WTC11 (cell line): Measurements from ENCODE around the gene HBB. TPM values are rescaled to one million over a fixed set of nuclear protein-coding genes. Genes with fewer than 3 reads are reported as not detected.

Experiments
- ATAC-seq: fragments of 200-7000 bp; cut with Tn5 transposase; 2 replicates; pipeline ENCODE4 v1.10.0; 2021; ENCODE audit warnings: mild to moderate bottlenecking, moderate library complexity
- CTCF ChIA-PET: fragments of 300-600 bp; sonication (Branson Sonifier 250); formaldehyde crosslinking; loops from one replicate; lab custom pipeline; 2021; ENCODE audit warnings: antibody characterized with exemption; lab: Charles Lee
- POLR2A ChIA-PET: fragments of 350-600 bp; sonication (Branson Sonifier 250); formaldehyde crosslinking; loops from one replicate; lab custom pipeline; 2021; ENCODE audit warnings: antibody characterized with exemption; lab: Charles Lee
- DNase-seq: peaks from one replicate; pipeline ENCODE4 v3.0.0; 2021; ENCODE audit warnings: low spot score
- H3K27ac Mint-ChIP-seq: 2 replicates; pipeline ENCODE4 v1.8.0; 2021; ENCODE audit warnings: mixed read lengths
- H3K27me3 Mint-ChIP-seq: 2 replicates; pipeline ENCODE4 v1.8.0; 2021; ENCODE audit warnings: low read depth, mild to moderate bottlenecking, moderate library complexity, mixed read lengths
- H3K36me3 Mint-ChIP-seq: 2 replicates; pipeline ENCODE4 v1.8.0; 2021; ENCODE audit warnings: mixed read lengths
- H3K4me1 Mint-ChIP-seq: 2 replicates; pipeline ENCODE4 v1.8.0; 2022; ENCODE audit warnings: mixed read lengths
- H3K4me3 Mint-ChIP-seq: 2 replicates; pipeline ENCODE4 v1.8.0; 2021; ENCODE audit warnings: mild to moderate bottlenecking, moderate library complexity, mixed read lengths
- H3K9me3 Mint-ChIP-seq: 2 replicates; pipeline ENCODE4 v1.8.0; 2021; ENCODE audit warnings: mixed read lengths
- ETV6 ChIP-seq: sonication (generic); formaldehyde crosslinking; IDR thresholded peaks from 2 replicates; pipeline ENCODE4 v1.8.1; 2022; ENCODE audit warnings: mild to moderate bottlenecking, missing genetic modification reagents
- GRHL2 ChIP-seq: fragments of 250-450 bp; sonication (Bioruptor Pico); IDR thresholded peaks from 2 replicates; pipeline ENCODE4 v1.8.0; 2022; ENCODE audit warnings: mild to moderate bottlenecking, moderate library complexity; ENCODE audit not compliant: insufficient replicate concordance, severe bottlenecking
- JUN ChIP-seq: sonication (generic); formaldehyde crosslinking; IDR thresholded peaks from 2 replicates; pipeline ENCODE4 v1.8.0; 2023; ENCODE audit warnings: mild to moderate bottlenecking, missing genetic modification reagents
- RORB ChIP-seq: fragments of 250-450 bp; sonication (Bioruptor Pico); IDR thresholded peaks from 2 replicates; pipeline ENCODE4 v1.9.0; 2021; ENCODE audit warnings: mild to moderate bottlenecking
- SMAD3 ChIP-seq: sonication (generic); formaldehyde crosslinking; IDR thresholded peaks from 2 replicates; pipeline ENCODE4 v1.8.0; 2022; ENCODE audit warnings: missing genetic modification reagents, mild to moderate bottlenecking, borderline replicate concordance
- SOX15 ChIP-seq: fragments of 250-450 bp; sonication (Bioruptor Pico); IDR thresholded peaks from 2 replicates; pipeline ENCODE4 v1.9.0; 2021; ENCODE audit warnings: mild to moderate bottlenecking
- STAT6 ChIP-seq: sonication (generic); formaldehyde crosslinking; conservative IDR thresholded peaks from 2 replicates; pipeline ENCODE4 v1.8.1; 2023; ENCODE audit warnings: mild to moderate bottlenecking, low read depth, missing genetic modification reagents, moderate library complexity
- TP53 ChIP-seq: sonication (generic); formaldehyde crosslinking; IDR thresholded peaks from 2 replicates; pipeline ENCODE4 v1.8.1; 2023; ENCODE audit warnings: mild to moderate bottlenecking, missing genetic modification reagents
- ZNF219 ChIP-seq: sonication (generic); formaldehyde crosslinking; IDR thresholded peaks from 2 replicates; pipeline ENCODE4 v1.8.0; 2023; ENCODE audit warnings: missing genetic modification reagents, mild to moderate bottlenecking, borderline replicate concordance
- total RNA-seq: library from RNA; stranded (reverse); gene quantifications from 3 replicates; pipeline ENCODE4 v1.2.3, GENCODE V29; 2021
- TF ChIP-seq, protein P1 (sequence below): sonication (generic); formaldehyde crosslinking; IDR thresholded peaks from 2 replicates; pipeline ENCODE4 v1.8.1; 2023; ENCODE audit warnings: mild to moderate bottlenecking, moderate library complexity, missing genetic modification reagents
- TF ChIP-seq, protein P2 (sequence below): fragments of 250-450 bp; sonication (Bioruptor Pico); IDR thresholded peaks from 2 replicates; pipeline ENCODE4 v2.1.2; 2022; ENCODE audit warnings: mild to moderate bottlenecking, moderate library complexity
- TF ChIP-seq, protein P3 (sequence below): sonication (generic); formaldehyde crosslinking; IDR thresholded peaks from 2 replicates; pipeline ENCODE4 v1.8.0; 2022; ENCODE audit warnings: mild to moderate bottlenecking, missing genetic modification reagents
- TF ChIP-seq, protein P4 (sequence below): sonication (generic); formaldehyde crosslinking; IDR thresholded peaks from 2 replicates; pipeline ENCODE4 v1.8.1; 2022; ENCODE audit warnings: low read depth, missing genetic modification reagents, borderline replicate concordance
- TF ChIP-seq, protein P5 (sequence below): sonication (generic); formaldehyde crosslinking; IDR thresholded peaks from 2 replicates; pipeline ENCODE4 v1.8.0; 2022; ENCODE audit warnings: mild to moderate bottlenecking, missing genetic modification reagents
- TF ChIP-seq, protein P6 (sequence below): sonication (generic); formaldehyde crosslinking; IDR thresholded peaks from 2 replicates; pipeline ENCODE4 v1.8.1; 2022; ENCODE audit warnings: mild to moderate bottlenecking, moderate library complexity, missing genetic modification reagents

Gene HBB
- total RNA-seq, 1 experiment from 2014 or later: not detected

DNA sequence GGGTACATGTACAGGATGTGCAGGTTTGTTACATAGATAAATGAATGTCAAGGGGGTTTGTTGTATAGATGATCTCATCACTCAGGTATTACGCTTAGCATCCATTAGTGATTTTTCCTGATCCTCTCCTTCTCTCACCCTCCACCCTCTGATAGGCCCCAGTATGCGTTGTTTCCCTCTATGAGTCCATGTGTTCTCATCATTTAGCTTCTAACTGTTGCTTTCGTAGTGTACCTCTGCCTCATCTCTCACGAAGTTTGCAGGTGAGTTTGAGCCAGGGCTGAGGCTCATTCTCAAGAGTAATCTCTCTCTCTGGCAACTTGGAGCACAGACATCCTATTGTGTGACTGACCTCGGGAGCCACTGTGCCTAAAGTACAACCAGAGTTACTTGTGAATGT lies 47.5 kb upstream of the HBB start (continued):
- TF ChIP-seq, protein P1, sequence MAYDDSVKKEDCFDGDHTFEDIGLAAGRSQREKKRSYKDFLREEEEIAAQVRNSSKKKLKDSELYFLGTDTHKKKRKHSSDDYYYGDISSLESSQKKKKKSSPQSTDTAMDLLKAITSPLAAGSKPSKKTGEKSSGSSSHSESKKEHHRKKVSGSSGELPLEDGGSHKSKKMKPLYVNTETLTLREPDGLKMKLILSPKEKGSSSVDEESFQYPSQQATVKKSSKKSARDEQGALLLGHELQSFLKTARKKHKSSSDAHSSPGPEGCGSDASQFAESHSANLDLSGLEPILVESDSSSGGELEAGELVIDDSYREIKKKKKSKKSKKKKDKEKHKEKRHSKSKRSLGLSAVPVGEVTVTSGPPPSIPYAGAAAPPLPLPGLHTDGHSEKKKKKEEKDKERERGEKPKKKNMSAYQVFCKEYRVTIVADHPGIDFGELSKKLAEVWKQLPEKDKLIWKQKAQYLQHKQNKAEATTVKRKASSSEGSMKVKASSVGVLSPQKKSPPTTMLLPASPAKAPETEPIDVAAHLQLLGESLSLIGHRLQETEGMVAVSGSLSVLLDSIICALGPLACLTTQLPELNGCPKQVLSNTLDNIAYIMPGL: no peak
- no peak for TF ChIP-seq JUN (CRISPR knock-in tag)
- TF ChIP-seq, protein P2, sequence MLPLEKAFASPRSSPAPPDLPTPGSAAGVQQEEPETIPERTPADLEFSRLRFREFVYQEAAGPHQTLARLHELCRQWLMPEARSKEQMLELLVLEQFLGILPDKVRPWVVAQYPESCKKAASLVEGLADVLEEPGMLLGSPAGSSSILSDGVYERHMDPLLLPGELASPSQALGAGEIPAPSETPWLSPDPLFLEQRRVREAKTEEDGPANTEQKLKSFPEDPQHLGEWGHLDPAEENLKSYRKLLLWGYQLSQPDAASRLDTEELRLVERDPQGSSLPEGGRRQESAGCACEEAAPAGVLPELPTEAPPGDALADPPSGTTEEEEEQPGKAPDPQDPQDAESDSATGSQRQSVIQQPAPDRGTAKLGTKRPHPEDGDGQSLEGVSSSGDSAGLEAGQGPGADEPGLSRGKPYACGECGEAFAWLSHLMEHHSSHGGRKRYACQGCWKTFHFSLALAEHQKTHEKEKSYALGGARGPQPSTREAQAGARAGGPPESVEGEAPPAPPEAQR: no peak
- TF ChIP-seq SOX15: no peak
- TF ChIP-seq, protein P3, sequence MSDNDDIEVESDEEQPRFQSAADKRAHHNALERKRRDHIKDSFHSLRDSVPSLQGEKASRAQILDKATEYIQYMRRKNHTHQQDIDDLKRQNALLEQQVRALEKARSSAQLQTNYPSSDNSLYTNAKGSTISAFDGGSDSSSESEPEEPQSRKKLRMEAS (CRISPR knock-in tag): no peak
- no peak for TF ChIP-seq RORB (CRISPR knock-in tag)
- no peak for TF ChIP-seq STAT6
- TF ChIP-seq TP53 (CRISPR knock-in tag): no peak
- no peak for TF ChIP-seq ETV6 (CRISPR knock-in tag)
- TF ChIP-seq, protein P4, sequence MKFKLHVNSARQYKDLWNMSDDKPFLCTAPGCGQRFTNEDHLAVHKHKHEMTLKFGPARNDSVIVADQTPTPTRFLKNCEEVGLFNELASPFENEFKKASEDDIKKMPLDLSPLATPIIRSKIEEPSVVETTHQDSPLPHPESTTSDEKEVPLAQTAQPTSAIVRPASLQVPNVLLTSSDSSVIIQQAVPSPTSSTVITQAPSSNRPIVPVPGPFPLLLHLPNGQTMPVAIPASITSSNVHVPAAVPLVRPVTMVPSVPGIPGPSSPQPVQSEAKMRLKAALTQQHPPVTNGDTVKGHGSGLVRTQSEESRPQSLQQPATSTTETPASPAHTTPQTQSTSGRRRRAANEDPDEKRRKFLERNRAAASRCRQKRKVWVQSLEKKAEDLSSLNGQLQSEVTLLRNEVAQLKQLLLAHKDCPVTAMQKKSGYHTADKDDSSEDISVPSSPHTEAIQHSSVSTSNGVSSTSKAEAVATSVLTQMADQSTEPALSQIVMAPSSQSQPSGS (CRISPR knock-in tag): no peak
- TF ChIP-seq ZNF219 (CRISPR knock-in tag): no peak
- no peak for TF ChIP-seq SMAD3 (CRISPR knock-in tag)

- Mint-ChIP-seq H3K36me3 (no peaks in the 10 kb centered on the region), H3K27me3 (no peaks in the 10 kb centered on the region), H3K4me1 (peaks cover 5% of the 10 kb centered on the region), H3K4me3 (no peak overlapping the region), H3K27ac (no peak overlapping the region), H3K9me3 (no peaks in the 10 kb centered on the region)
- TF ChIP-seq GRHL2 (CRISPR knock-in tag) (no peak), JUN (CRISPR knock-in tag) (no peak), ETV6 (CRISPR knock-in tag) (no peak)
- TF ChIP-seq, protein P5, sequence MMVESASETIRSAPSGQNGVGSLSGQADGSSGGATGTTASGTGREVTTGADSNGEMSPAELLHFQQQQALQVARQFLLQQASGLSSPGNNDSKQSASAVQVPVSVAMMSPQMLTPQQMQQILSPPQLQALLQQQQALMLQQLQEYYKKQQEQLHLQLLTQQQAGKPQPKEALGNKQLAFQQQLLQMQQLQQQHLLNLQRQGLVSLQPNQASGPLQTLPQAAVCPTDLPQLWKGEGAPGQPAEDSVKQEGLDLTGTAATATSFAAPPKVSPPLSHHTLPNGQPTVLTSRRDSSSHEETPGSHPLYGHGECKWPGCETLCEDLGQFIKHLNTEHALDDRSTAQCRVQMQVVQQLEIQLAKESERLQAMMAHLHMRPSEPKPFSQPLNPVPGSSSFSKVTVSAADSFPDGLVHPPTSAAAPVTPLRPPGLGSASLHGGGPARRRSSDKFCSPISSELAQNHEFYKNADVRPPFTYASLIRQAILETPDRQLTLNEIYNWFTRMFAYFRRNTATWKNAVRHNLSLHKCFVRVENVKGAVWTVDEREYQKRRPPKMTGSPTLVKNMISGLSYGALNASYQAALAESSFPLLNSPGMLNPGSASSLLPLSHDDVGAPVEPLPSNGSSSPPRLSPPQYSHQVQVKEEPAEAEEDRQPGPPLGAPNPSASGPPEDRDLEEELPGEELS (CRISPR knock-in tag): no peak
- TF ChIP-seq, protein P6, sequence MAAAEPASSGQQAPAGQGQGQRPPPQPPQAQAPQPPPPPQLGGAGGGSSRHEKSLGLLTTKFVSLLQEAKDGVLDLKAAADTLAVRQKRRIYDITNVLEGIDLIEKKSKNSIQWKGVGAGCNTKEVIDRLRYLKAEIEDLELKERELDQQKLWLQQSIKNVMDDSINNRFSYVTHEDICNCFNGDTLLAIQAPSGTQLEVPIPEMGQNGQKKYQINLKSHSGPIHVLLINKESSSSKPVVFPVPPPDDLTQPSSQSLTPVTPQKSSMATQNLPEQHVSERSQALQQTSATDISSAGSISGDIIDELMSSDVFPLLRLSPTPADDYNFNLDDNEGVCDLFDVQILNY (CRISPR knock-in tag): no peak
- ChIA-PET POLR2A (no interaction called here), CTCF (no interaction called here)
- ATAC-seq: no peak
- no peak for DNase-seq
Observed at GRCh38 chr11:5272395-5273017, 45.6 kb upstream of the HBB start.
